Uterus (tissue), 2 donors: ENCODE results near the gene DCT.

ENCODE experiments used
- POLR2A ChIP-seq, 2 donors: fragments of 450-650 bp; IDR thresholded peaks; one replicate each; pipeline ENCODE4 v1.6.1; 2016; ENCODE audit warnings: antibody characterized with exemption in 2 of 2, mild to moderate bottlenecking in 1 of 2, moderate library complexity in 1 of 2
- TF ChIP-seq, protein P1 (sequence below), 4 experiments: fragments of 200-600 bp in 2 of 4; fragments of 450-650 bp in 2 of 4; sonication (generic) in 2 of 4; IDR thresholded peaks; one replicate each; pipeline ENCODE4 v1.5.1; 2016 to 2019; ENCODE audit warnings: antibody characterized with exemption in 4 of 4, mild to moderate bottlenecking in 2 of 4, moderate library complexity in 1 of 4

DNA sequence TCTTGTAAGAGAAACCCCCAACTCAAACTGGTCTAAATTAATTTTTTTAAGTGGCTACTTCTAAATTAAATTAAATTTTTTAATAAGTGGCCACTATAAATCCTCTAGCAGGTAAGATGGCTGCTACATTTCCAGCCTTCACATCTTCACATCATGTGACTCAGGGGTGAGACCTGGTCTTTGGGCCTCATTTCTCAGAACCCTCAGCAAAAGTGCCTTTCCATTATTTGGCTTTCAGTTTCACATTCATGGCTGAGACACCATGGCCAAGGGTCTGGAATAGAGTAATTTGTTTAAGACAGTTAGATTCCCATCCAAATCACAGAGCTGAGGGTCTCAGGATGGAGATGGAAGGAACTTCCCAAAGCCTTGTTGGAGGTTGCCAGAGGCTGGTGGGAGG is 47.5 kb downstream of the DCT start:
- TF ChIP-seq, protein P1, sequence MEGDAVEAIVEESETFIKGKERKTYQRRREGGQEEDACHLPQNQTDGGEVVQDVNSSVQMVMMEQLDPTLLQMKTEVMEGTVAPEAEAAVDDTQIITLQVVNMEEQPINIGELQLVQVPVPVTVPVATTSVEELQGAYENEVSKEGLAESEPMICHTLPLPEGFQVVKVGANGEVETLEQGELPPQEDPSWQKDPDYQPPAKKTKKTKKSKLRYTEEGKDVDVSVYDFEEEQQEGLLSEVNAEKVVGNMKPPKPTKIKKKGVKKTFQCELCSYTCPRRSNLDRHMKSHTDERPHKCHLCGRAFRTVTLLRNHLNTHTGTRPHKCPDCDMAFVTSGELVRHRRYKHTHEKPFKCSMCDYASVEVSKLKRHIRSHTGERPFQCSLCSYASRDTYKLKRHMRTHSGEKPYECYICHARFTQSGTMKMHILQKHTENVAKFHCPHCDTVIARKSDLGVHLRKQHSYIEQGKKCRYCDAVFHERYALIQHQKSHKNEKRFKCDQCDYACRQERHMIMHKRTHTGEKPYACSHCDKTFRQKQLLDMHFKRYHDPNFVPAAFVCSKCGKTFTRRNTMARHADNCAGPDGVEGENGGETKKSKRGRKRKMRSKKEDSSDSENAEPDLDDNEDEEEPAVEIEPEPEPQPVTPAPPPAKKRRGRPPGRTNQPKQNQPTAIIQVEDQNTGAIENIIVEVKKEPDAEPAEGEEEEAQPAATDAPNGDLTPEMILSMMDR (IDR thresholded peaks at IDR 0.05), result no peak
- TF ChIP-seq POLR2A (IDR thresholded peaks at IDR 0.05), result no peak
